Measurements from ENCODE around the gene PDZD7.

DNA sequence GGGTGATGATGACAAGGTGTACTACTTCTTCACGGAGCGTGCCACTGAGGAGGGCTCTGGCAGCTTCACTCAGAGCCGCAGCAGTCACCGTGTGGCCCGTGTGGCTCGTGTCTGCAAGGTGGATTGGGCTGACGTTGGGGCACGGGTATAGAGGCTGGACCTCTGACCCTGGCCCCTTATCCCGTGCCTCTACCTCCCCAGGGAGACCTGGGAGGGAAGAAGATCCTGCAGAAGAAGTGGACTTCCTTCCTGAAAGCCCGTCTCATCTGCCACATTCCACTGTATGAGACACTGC lies 52.1 kb downstream of the PDZD7 start:
- no peak for TF ChIP-seq GATA3 (IDR thresholded peaks at IDR 0.05; ENCODE audit: low read depth, low read length)
- TF ChIP-seq GATA2 (IDR thresholded peaks at IDR 0.05; ENCODE audit: low read depth, low read length): no peak
